Right lobe of liver (tissue), 4 donors: ENCODE data around the gene POMT2.

Source experiments
- CTCF ChIP-seq, 4 donors: fragments of 200-600 bp in 3 of 4; fragments of 450-650 bp in 1 of 4; IDR thresholded peaks; one replicate each; pipeline versions ENCODE4 v1.5.1 to v1.8.0; 2016 to 2022; ENCODE audit warnings: antibody characterized with exemption in 4 of 4, mild to moderate bottlenecking in 2 of 4
- POLR2A ChIP-seq: fragments of 450-650 bp; IDR thresholded peaks from one replicate; pipeline ENCODE4 v1.6.1; 2017; ENCODE audit warnings: antibody characterized with exemption, mild to moderate bottlenecking
- donor health status: DM: no; HTN: no; CAD: no.
- donor health status: DM: no; HTN: no; CAD: no.
- donor health status: DM: no; HTN: yes; CAD: no.

GRCh38 chr14:77231721-77232120 lies 89.0 kb downstream of the POMT2 start:
- TF ChIP-seq POLR2A (no peak), CTCF (IDR thresholded peaks at IDR 0.05) (no peak)
